ENCODE data around the gene FBXO40. TPM values are rescaled to one million over a fixed set of nuclear protein-coding genes. Genes with fewer than 3 reads are reported as not detected.

Gene FBXO40
- total and polyA plus RNA-seq, 10 of the 15 experiments (the other 5 are each of a cell fraction or from before 2014, with no cell fraction given): 0.03 to 0.05 (median 0.04) TPM; not detected in 7

DNA sequence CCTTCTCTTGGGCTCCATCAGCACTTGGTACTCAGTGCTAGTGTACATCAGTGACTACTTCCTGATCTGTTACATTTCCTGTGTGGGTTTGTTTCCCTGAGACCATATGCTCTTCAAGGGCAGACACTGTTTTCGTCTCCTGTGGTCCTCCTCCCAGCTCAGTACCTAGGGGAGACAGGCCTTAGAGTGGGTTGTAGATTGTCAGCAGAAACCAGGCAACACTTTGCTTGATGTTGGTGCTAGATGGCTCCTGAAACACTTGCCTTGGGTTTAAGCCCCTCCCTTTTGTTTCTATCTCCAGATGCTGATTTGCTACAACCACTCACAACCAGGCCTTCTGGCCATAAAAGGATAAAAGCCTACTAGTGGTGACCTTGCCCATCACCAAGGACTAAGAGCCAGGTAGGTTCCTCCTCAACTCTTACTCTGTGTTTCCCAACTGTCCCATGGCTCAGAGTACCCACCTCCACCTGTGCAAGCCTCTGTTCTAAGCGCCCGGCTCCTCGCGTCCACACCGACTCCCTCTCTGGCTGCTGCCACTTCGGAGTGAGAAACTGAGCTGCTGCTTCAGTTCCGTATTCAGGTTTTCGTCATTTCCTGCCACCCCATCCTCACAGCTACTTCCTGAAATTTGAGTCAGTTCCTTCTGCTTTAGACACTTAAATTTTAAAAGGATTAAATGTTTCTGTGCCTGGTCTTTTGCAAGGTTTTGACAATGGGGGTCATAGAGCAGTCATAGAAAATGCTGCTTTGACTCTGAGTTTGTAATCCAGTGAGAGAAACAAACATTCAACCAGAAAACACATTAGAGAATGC is 67.4 kb downstream of the FBXO40 start, which contains the start of gene HCLS1 (continued):
- TF ChIP-seq FOS (IDR thresholded peaks at IDR 0.05; ENCODE audit: borderline replicate concordance, extremely low read depth, insufficient read length) (no peak), SIX5 (IDR thresholded peaks at IDR 0.05; ENCODE audit: low read depth, low read length, severe bottlenecking) (no peak), JUNB (IDR thresholded peaks at IDR 0.05) (no peak; the same call in 1 of the 2 replicates), STAT3 (IDR thresholded peaks at IDR 0.05; ENCODE audit: low read depth, low read length) (no peak), FOXM1 (IDR thresholded peaks at IDR 0.05; ENCODE audit: low read depth, low read length) (no peak), BHLHE40 (IDR thresholded peaks at IDR 0.05; ENCODE audit: borderline replicate concordance in 1 of 2, low read depth in 2 of 2, low read length in 1 of 2) (no peak), NR2C2 (IDR thresholded peaks at IDR 0.05; ENCODE audit: borderline replicate concordance, control insufficient read depth, insufficient read length, low read depth) (no peak), NFXL1 (IDR thresholded peaks at IDR 0.05; ENCODE audit: borderline replicate concordance) (no peak), BACH1 (IDR thresholded peaks at IDR 0.05; ENCODE audit: borderline replicate concordance) (peak; percentile 64), RB1 (IDR thresholded peaks at IDR 0.05; ENCODE audit: borderline replicate concordance) (peak; percentile 37; the same call in 1 of the 2 replicates), FOXK2 (IDR thresholded peaks at IDR 0.05) (no peak), SMAD1 (IDR thresholded peaks at IDR 0.05; ENCODE audit: low read depth, partially characterized antibody) (peak; percentile 89), SMAD5 (IDR thresholded peaks at IDR 0.05; ENCODE audit: low read depth) (peak; percentile 97), STAT1 (conservative IDR thresholded peaks at IDR 0.05) (peak; percentile 54; the same call in 1 of the 2 replicates), MYC (IDR thresholded peaks at IDR 0.05; ENCODE audit: insufficient read depth, insufficient read length, insufficient replicate concordance, low read length, severe bottlenecking) (no peak), KLF5 (IDR thresholded peaks at IDR 0.05; ENCODE audit: partially characterized antibody) (no peak), CHD1 (IDR thresholded peaks at IDR 0.05; ENCODE audit: low read depth, low read length) (0 out of 2 replicates have a peak, but pooled peaks have one; percentile 39), BMI1 (IDR thresholded peaks at IDR 0.05; ENCODE audit: borderline replicate concordance) (no peak), RELA (IDR thresholded peaks at IDR 0.05; ENCODE audit: borderline replicate concordance, partially characterized antibody) (peak; percentile 47)
- TF ChIP-seq, protein P1, sequence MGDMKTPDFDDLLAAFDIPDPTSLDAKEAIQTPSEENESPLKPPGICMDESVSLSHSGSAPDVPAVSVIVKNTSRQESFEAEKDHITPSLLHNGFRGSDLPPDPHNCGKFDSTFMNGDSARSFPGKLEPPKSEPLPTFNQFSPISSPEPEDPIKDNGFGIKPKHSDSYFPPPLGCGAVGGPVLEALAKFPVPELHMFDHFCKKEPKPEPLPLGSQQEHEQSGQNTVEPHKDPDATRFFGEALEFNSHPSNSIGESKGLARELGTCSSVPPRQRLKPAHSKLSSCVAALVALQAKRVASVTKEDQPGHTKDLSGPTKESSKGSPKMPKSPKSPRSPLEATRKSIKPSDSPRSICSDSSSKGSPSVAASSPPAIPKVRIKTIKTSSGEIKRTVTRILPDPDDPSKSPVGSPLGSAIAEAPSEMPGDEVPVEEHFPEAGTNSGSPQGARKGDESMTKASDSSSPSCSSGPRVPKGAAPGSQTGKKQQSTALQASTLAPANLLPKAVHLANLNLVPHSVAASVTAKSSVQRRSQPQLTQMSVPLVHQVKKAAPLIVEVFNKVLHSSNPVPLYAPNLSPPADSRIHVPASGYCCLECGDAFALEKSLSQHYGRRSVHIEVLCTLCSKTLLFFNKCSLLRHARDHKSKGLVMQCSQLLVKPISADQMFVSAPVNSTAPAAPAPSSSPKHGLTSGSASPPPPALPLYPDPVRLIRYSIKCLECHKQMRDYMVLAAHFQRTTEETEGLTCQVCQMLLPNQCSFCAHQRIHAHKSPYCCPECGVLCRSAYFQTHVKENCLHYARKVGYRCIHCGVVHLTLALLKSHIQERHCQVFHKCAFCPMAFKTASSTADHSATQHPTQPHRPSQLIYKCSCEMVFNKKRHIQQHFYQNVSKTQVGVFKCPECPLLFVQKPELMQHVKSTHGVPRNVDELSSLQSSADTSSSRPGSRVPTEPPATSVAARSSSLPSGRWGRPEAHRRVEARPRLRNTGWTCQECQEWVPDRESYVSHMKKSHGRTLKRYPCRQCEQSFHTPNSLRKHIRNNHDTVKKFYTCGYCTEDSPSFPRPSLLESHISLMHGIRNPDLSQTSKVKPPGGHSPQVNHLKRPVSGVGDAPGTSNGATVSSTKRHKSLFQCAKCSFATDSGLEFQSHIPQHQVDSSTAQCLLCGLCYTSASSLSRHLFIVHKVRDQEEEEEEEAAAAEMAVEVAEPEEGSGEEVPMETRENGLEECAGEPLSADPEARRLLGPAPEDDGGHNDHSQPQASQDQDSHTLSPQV (IDR thresholded peaks at IDR 0.05): no peak
- TF ChIP-seq, protein P2, sequence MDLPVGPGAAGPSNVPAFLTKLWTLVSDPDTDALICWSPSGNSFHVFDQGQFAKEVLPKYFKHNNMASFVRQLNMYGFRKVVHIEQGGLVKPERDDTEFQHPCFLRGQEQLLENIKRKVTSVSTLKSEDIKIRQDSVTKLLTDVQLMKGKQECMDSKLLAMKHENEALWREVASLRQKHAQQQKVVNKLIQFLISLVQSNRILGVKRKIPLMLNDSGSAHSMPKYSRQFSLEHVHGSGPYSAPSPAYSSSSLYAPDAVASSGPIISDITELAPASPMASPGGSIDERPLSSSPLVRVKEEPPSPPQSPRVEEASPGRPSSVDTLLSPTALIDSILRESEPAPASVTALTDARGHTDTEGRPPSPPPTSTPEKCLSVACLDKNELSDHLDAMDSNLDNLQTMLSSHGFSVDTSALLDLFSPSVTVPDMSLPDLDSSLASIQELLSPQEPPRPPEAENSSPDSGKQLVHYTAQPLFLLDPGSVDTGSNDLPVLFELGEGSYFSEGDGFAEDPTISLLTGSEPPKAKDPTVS (IDR thresholded peaks at IDR 0.05; ENCODE audit: low read depth, low read length): no peak
- TF ChIP-seq, protein P3, sequence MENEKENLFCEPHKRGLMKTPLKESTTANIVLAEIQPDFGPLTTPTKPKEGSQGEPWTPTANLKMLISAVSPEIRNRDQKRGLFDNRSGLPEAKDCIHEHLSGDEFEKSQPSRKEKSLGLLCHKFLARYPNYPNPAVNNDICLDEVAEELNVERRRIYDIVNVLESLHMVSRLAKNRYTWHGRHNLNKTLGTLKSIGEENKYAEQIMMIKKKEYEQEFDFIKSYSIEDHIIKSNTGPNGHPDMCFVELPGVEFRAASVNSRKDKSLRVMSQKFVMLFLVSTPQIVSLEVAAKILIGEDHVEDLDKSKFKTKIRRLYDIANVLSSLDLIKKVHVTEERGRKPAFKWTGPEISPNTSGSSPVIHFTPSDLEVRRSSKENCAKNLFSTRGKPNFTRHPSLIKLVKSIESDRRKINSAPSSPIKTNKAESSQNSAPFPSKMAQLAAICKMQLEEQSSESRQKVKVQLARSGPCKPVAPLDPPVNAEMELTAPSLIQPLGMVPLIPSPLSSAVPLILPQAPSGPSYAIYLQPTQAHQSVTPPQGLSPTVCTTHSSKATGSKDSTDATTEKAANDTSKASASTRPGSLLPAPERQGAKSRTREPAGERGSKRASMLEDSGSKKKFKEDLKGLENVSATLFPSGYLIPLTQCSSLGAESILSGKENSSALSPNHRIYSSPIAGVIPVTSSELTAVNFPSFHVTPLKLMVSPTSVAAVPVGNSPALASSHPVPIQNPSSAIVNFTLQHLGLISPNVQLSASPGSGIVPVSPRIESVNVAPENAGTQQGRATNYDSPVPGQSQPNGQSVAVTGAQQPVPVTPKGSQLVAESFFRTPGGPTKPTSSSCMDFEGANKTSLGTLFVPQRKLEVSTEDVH (IDR thresholded peaks at IDR 0.05; ENCODE audit: low read depth, partially characterized antibody): no peak
